Measurements from ENCODE around the gene DLG4.
A peak's percentile ranks its signal among the peaks of the same experiment; 100 is the strongest.

Gene DLG4

GRCh38 chr17:7214300-7215135 lies 5.1 kb downstream of the DLG4 start:
- peak; percentile 70 for TF ChIP-seq CTCF (IDR thresholded peaks at IDR 0.05; ENCODE audit: control insufficient read depth, insufficient read depth, low read depth, low read length, missing control alignments)
- peak; percentile 84 for DNase-seq (ENCODE audit: low read depth)
- H3K4me3 ChIP-seq (ENCODE audit: control insufficient read depth, low read depth, low read length), result peak overlapping the region; percentile 65

DNA sequence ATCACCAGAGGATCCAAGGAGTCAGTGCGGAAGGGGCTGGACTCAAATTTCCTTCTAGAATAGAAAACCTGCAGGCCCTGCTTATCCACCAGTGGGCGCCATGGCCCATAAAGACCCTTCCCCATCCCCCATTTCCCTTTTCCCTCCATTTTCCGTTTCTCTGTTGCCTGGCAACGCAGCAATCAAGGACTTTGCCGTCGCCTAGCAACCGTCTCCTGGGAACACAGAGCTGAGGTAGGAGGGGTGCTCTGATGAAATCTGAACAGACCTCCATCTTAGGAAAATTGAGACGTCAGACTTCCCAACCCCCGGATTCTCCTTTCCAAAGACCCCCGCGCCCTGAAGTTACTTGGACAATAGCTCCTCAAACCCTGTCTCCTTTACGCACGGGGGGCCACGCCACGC lies 5.7 kb downstream of the DLG4 start:
- peak; percentile 36 for TF ChIP-seq CTCF (IDR thresholded peaks at IDR 0.05; ENCODE audit: control insufficient read depth, insufficient read depth, low read depth, low read length, missing control alignments)
- H3K4me3 ChIP-seq (ENCODE audit: control insufficient read depth, low read depth, low read length), result peak overlapping the region; percentile 65

DNA sequence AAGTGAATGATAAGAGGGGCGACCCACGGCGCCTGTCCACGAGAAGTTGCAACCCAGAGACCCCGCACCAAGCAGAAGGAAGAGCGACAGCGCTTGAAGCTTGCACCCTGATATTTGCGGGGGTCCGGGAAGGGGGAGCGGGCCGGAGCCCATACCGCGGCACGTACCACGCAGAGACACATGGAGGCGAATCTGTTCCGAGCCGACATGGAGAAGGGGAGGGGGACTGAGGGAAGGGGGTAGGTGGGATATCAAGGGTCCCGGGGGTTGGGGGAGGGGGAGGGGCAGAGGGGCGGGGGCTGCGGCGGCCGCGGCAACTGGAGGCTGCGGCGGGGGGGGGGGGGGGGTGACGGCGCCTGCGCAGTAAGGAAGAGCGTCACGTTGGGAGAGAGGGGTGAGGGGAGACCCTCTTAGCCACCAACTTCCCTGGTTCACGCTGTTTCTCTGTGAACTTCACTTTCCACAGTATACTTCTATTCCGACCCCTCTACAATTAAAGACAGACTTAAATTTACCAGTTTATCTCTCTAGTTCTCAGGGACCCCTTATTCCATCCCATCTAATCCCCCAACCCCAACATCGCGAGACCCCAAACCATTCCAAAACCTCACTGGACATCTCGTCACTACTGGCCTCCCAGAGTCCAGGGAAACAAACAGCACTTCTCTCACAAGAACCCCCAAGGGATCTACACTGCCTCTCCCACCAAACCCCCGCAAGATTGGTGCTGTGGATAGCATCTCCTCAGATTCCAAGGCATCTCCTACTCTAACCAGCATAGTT lies 8.0 kb downstream of the DLG4 start:
- TF ChIP-seq CTCF (IDR thresholded peaks at IDR 0.05; ENCODE audit: control insufficient read depth, insufficient read depth, low read depth, low read length, missing control alignments), result no peak
- DNase-seq (ENCODE audit: low read depth), result no peak
- H3K4me3 ChIP-seq (ENCODE audit: control insufficient read depth, low read depth, low read length), result no peak overlapping the region

More for the DNA sequence above, 5.7 kb downstream of the DLG4 start:
- DNase-seq (ENCODE audit: low read depth), result no peak

DNA sequence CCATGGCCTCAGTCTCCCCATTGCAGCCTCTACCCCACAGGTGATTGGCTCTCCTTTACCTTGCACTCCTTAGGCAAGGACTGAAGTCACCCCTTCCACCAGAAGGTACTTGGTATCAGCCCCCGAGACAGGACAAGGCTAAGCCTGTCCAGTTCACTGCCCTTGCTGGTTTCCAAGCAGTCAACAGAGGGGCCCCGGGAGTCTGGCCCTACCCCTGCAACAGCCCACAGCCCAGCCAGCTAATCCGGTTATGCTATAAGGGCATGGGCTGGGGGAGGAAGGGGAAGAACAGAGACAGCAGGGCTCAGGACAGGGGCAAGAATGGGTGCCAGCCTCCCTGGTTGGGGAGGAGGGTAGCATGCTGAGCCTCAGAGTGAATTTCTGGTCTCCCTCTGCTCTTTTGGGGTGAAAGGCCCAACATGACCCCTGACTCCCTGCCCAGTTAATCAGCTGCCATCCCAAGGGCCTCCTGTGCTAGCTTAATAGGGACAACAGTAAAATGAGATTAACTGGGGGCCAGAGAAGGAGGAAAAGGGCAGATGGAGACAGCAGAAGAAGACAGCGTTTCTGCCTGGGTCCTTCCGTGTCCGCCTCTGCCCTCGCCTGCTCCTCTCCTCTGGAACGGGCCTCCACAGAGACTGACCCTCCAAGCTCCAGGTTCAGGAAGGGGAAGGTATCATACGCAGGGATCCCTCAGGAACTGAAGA lies 10.7 kb downstream of the DLG4 start:
- DNase-seq (ENCODE audit: low read depth), result no peak
- no peak overlapping the region for H3K4me3 ChIP-seq (ENCODE audit: control insufficient read depth, low read depth, low read length)
- TF ChIP-seq CTCF (IDR thresholded peaks at IDR 0.05; ENCODE audit: control insufficient read depth, insufficient read depth, low read depth, low read length, missing control alignments), result no peak

GRCh38 chr17:7208027-7208571 lies 11.5 kb downstream of the DLG4 start:
- H3K4me3 ChIP-seq (ENCODE audit: control insufficient read depth, low read depth, low read length), result no peak overlapping the region
- DNase-seq (ENCODE audit: low read depth), result no peak
- TF ChIP-seq CTCF (IDR thresholded peaks at IDR 0.05; ENCODE audit: control insufficient read depth, insufficient read depth, low read depth, low read length, missing control alignments), result no peak
